HFF-Myc (cell line): ENCODE measurements around the gene TPST2.

ENCODE experiments used
- DNase-seq: peaks from one replicate; pipeline ENCODE4 v3.0.0-alpha.2; 2011; ENCODE audit warnings: low read depth; ENCODE audit errors: extremely low read depth
- H3K4me3 ChIP-seq: replicated peaks from 2 replicates; pipeline ENCODE4 v1.5.1; 2011; ENCODE audit warnings: low read depth, mild to moderate bottlenecking, control low read depth, low read length
- TF ChIP-seq, protein P1 (sequence below): IDR thresholded peaks from 2 replicates; pipeline ENCODE4 v1.5.1; 2012; ENCODE audit warnings: mild to moderate bottlenecking, low read depth, low read length, control low read depth; ENCODE audit errors: missing control alignments

TPST2 gene

GRCh38 chr22:26512149-26512793 is 77.7 kb downstream of the TPST2 start, which contains the start of gene TFIP11:
TFIP11 (minus strand) TSS chr22:26512473; CDS start chr22:26510272, 2,201 bp downstream.
- DNase-seq = peak; percentile 64

DNA sequence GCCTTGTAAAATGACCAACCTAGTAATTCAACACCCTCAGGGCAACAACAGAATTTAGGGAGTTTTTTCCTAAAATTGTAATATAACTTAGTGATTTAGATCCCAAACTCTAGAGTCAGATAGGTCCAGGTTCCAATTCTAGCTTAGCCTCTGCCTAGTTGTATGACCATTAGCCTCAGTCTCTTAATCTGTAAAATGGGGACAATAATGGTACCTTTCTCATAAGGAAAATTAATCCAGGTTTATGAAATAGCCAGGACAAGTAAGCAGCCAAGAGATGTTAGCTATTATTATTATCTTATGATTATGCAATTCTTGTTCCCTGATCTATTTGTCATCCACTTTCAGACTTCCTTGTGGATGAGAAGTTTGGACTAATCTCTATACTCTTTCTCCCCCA is 81.8 kb downstream of the TPST2 start:
- TF ChIP-seq, protein P1, sequence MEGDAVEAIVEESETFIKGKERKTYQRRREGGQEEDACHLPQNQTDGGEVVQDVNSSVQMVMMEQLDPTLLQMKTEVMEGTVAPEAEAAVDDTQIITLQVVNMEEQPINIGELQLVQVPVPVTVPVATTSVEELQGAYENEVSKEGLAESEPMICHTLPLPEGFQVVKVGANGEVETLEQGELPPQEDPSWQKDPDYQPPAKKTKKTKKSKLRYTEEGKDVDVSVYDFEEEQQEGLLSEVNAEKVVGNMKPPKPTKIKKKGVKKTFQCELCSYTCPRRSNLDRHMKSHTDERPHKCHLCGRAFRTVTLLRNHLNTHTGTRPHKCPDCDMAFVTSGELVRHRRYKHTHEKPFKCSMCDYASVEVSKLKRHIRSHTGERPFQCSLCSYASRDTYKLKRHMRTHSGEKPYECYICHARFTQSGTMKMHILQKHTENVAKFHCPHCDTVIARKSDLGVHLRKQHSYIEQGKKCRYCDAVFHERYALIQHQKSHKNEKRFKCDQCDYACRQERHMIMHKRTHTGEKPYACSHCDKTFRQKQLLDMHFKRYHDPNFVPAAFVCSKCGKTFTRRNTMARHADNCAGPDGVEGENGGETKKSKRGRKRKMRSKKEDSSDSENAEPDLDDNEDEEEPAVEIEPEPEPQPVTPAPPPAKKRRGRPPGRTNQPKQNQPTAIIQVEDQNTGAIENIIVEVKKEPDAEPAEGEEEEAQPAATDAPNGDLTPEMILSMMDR = no peak
- no peak overlapping the region for H3K4me3 ChIP-seq
- no peak for DNase-seq

More at GRCh38 chr22:26512149-26512793, 77.7 kb downstream of the TPST2 start, which contains the start of gene TFIP11:
- TF ChIP-seq, protein P1 = no peak
- H3K4me3 ChIP-seq = peak within 1 kb of the TSS; percentile 99

- no peak overlapping the region for H3K4me3 ChIP-seq
- TF ChIP-seq, protein P1 = no peak
- no peak for DNase-seq
These were observed 86.2 kb downstream of the TPST2 start for GRCh38 chr22:26503758-26504157.

- H3K4me3 ChIP-seq = no peak overlapping the region
- no peak for DNase-seq
- TF ChIP-seq, protein P1 = peak; percentile 75
These were observed 87.0 kb downstream of the TPST2 start for GRCh38 chr22:26502688-26503561.

DNA sequence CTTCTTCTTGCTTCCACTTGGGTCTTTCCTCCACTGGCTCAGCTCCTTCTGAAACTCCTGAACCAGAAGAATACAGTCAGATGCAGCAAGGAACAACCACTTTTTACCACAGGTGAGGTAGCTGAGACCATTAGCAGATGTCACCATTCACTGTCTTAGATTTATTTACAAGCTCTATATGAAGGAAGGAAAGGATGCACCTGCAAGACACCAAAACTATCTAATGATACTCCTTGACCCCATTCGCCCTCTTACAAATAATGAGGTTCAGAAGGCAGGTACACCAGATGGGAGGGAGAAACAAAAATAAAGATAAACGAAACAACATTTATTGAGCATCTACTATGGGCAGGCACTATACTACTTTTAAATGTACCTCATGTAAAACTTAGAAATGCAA is 87.9 kb downstream of the TPST2 start:
- TF ChIP-seq, protein P1 = no peak
- DNase-seq = no peak
- no peak overlapping the region for H3K4me3 ChIP-seq

- no peak overlapping the region for H3K4me3 ChIP-seq
- TF ChIP-seq, protein P1 = no peak
- DNase-seq = no peak
These were observed 90.7 kb downstream of the TPST2 start for GRCh38 chr22:26499188-26499703.
